Neuronal stem cell (in vitro differentiated cells): Measurements from ENCODE around the gene ADTRP.

Experiments used
- DNase-seq: peaks from one replicate; pipeline ENCODE4 v3.0.0-alpha.2; 2013; ENCODE audit warnings: low spot score
- H2AFZ ChIP-seq: one replicate; pipeline ENCODE4 v1.6.1; 2013; ENCODE audit warnings: mild to moderate bottlenecking, low read length, inconsistent platforms
- H2AK5ac ChIP-seq: 2 replicates; pipeline ENCODE4 v1.6.1; 2013; ENCODE audit warnings: low read depth, mild to moderate bottlenecking, inconsistent platforms, low read length, moderate library complexity, mixed read lengths
- H2BK120ac ChIP-seq: 2 replicates; pipeline ENCODE4 v1.6.1; 2013; ENCODE audit warnings: low read depth, mild to moderate bottlenecking, inconsistent platforms, low read length, moderate library complexity, mixed read lengths
- H2BK12ac ChIP-seq: one replicate; pipeline ENCODE4 v1.6.1; 2013; ENCODE audit warnings: low read length, inconsistent platforms
- H2BK15ac ChIP-seq: 2 replicates; pipeline ENCODE4 v1.6.1; 2013; ENCODE audit warnings: mild to moderate bottlenecking, low read length, inconsistent platforms, mixed read lengths
- H2BK5ac ChIP-seq: one replicate; pipeline ENCODE4 v1.6.1; 2013; ENCODE audit warnings: inconsistent platforms, mild to moderate bottlenecking, low read length, moderate library complexity
- H3K14ac ChIP-seq: one replicate; pipeline ENCODE4 v1.6.1; 2013; ENCODE audit warnings: low read length, inconsistent platforms
- H3K18ac ChIP-seq: 2 replicates; pipeline ENCODE4 v1.6.1; 2013; ENCODE audit warnings: low read length, inconsistent platforms
- H3K23ac ChIP-seq: 2 replicates; pipeline ENCODE4 v1.6.1; 2013; ENCODE audit warnings: low read depth, mild to moderate bottlenecking, mixed read lengths, low read length, inconsistent platforms; ENCODE audit not compliant: poor library complexity
- H3K27ac ChIP-seq: replicated peaks from 3 replicates; pipeline ENCODE4 v1.5.1; 2013; ENCODE audit warnings: low read length, inconsistent platforms
- H3K27me3 ChIP-seq, 3 experiments: 2 replicates each; pipeline ENCODE4 v1.6.1; 2013; ENCODE audit warnings: low read length in 3 of 3, mild to moderate bottlenecking in 2 of 3, inconsistent platforms in 1 of 3, low read depth in 1 of 3, mixed read lengths in 1 of 3, moderate library complexity in 1 of 3; ENCODE audit not compliant: control insufficient read depth in 3 of 3, insufficient read depth in 3 of 3
- H3K36me3 ChIP-seq, 2 donors: replicated peaks in 1 of 2; 2 replicates each; pipeline ENCODE4 v1.6.1; 2013; ENCODE audit warnings: low read length in 2 of 2; ENCODE audit not compliant: control insufficient read depth in 2 of 2, insufficient read depth in 2 of 2
- H3K4ac ChIP-seq: 2 replicates; pipeline ENCODE4 v1.6.1; 2013; ENCODE audit warnings: inconsistent platforms, mild to moderate bottlenecking, low read length, moderate library complexity
- H3K4me1 ChIP-seq, 2 donors: 1 replicate in 1 of 2; 2 replicates in 1 of 2; pipeline ENCODE4 v1.6.1; 2013; ENCODE audit warnings: low read length in 2 of 2, low read depth in 1 of 2; ENCODE audit not compliant: control insufficient read depth in 2 of 2, insufficient read depth in 1 of 2
- H3K4me2 ChIP-seq: one replicate; pipeline ENCODE4 v1.6.1; 2013; ENCODE audit warnings: mild to moderate bottlenecking, low read length, inconsistent platforms; ENCODE audit not compliant: insufficient read depth, poor library complexity, severe bottlenecking
- H3K4me3 ChIP-seq, 2 donors: 2 replicates each; pipeline ENCODE4 v1.5.1; 2013; ENCODE audit warnings: low read length in 2 of 2, mild to moderate bottlenecking in 2 of 2, inconsistent platforms in 1 of 2, moderate library complexity in 1 of 2
- H3K79me1 ChIP-seq: one replicate; pipeline ENCODE4 v1.6.1; 2013; ENCODE audit warnings: low read depth, mild to moderate bottlenecking, inconsistent platforms, low read length, moderate library complexity
- H3K9ac ChIP-seq: one replicate; pipeline ENCODE4 v1.6.1; 2013; ENCODE audit warnings: mild to moderate bottlenecking, low read depth, low read length, inconsistent platforms; ENCODE audit not compliant: poor library complexity
- H3K9me3 ChIP-seq, 2 donors: replicated peaks in 1 of 2; 2 replicates each; pipeline versions ENCODE3 to v1.6.1; 2013; ENCODE audit warnings: low read length in 2 of 2, mild to moderate bottlenecking in 2 of 2, inconsistent platforms in 1 of 2, low read depth in 1 of 2, mixed read lengths in 1 of 2, moderate library complexity in 1 of 2; ENCODE audit not compliant: control insufficient read depth in 2 of 2, insufficient read depth in 1 of 2
- H4K8ac ChIP-seq: one replicate; pipeline ENCODE4 v1.6.1; 2013; ENCODE audit warnings: low read depth, mild to moderate bottlenecking, inconsistent platforms, low read length, moderate library complexity
- H4K91ac ChIP-seq: one replicate; pipeline ENCODE4 v1.6.1; 2013; ENCODE audit warnings: low read length, low read depth, mild to moderate bottlenecking, inconsistent platforms; ENCODE audit not compliant: poor library complexity
- WGBS, 2 donors: extraction: QIAGEN DNeasy Blood & Tissue Kit; methylation state at CpG; one replicate each; pipeline ENCODE4 v1.1.7; 2013; ENCODE audit warnings: missing lambda C conversion rate in 2 of 2, mixed read lengths in 1 of 2; ENCODE audit not compliant: insufficient read length in 2 of 2, insufficient replicate concordance in 1 of 2; ENCODE audit errors: extremely low coverage in 2 of 2; 5-methylcytosine and 5-hydroxymethylcytosine counted together

The ADTRP gene

DNA sequence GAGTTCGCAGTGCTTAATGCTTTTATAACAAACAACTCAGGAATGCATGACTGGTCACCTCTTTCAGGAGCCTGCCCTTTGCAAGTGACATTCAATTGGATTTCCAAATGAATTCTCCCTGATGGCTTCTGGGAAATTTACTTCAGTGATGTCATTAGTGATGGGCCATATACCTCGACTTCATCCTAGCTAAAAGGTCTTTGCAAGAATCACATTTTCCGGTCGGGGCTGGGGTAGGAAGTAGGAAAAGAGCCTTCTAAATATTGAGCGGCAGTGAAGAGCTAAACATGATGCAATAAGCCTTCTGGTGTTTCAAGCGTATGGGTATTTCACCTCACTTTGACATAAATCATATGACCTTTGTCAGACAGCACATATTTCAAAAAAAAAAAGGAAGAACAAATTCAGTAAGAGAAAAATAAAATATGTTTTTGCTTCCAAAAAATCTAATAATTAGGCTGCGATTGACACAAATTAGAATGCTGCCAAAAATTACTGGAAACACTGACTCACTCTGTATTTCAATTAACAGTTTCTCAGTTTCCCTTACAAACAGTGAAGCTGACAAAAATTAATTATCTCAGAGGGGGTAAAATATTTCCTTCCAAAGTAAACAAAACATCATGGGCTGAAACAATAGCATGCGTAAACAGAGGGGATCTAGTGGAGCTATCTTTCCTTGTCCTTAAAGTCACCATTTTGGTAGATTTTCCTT, 39.8 kb downstream of the ADTRP start:
- Histone ChIP-seq H2BK15ac (no peak overlapping the region), H3K18ac (no peak overlapping the region), H2BK120ac (no peak overlapping the region), H2AFZ (no peak overlapping the region), H3K27me3 (no peaks in the 10 kb centered on the region), H3K4me2 (no peak overlapping the region), H3K23ac (no peak overlapping the region), H3K79me1 (no peaks in the 10 kb centered on the region), H2AK5ac (no peak overlapping the region), H3K14ac (no peak overlapping the region), H2BK5ac (no peak overlapping the region), H3K4me3 (no peak overlapping the region), H3K4ac (no peak overlapping the region), H4K91ac (no peak overlapping the region), H3K36me3 (no peaks in the 10 kb centered on the region), H4K8ac (no peak overlapping the region), H2BK12ac (no peak overlapping the region), H3K9ac (no peak overlapping the region), H3K4me1 (peaks cover 3 to 20% of the 10 kb centered on the region in 2 donors), H3K27ac (no peak overlapping the region), H3K9me3 (no peaks in the 10 kb centered on the region)
- no CpG with 5 or more reads among the region's 8 CpGs for WGBS, 2 donors
- no peak for DNase-seq

GRCh38 chr6:11738234-11738633, 40.4 kb downstream of the ADTRP start:
- H3K36me3 ChIP-seq: no peaks in the 10 kb centered on the region
- peak overlapping the region; percentile 32 for H2BK12ac ChIP-seq
- no peak overlapping the region for H2BK5ac ChIP-seq
- no peaks in the 10 kb centered on the region for H3K79me1 ChIP-seq
- H3K9ac ChIP-seq: no peak overlapping the region
- no peak overlapping the region for H3K4ac ChIP-seq
- H4K91ac ChIP-seq: no peak overlapping the region
- H4K8ac ChIP-seq: no peak overlapping the region
- H3K4me2 ChIP-seq: no peak overlapping the region
- H3K27ac ChIP-seq: peak overlapping the region; percentile 25
- H3K23ac ChIP-seq: no peak overlapping the region
- WGBS, 2 donors: no CpG with 5 or more reads among the region's 3 CpGs
- no peak for DNase-seq
- no peaks in the 10 kb centered on the region for H3K27me3 ChIP-seq
- peak overlapping the region; percentile 44 for H2AK5ac ChIP-seq
- H2BK15ac ChIP-seq: no peak overlapping the region
- H3K4me1 ChIP-seq: peaks cover 3 to 20% of the 10 kb centered on the region in 2 donors
- no peak overlapping the region for H2AFZ ChIP-seq
- H3K9me3 ChIP-seq: no peaks in the 10 kb centered on the region
- H2BK120ac ChIP-seq: no peak overlapping the region
- peak overlapping the region; percentile 67 for H3K14ac ChIP-seq
- H3K4me3 ChIP-seq: no peak overlapping the region
- peak overlapping the region; percentile 86 for H3K18ac ChIP-seq

DNA sequence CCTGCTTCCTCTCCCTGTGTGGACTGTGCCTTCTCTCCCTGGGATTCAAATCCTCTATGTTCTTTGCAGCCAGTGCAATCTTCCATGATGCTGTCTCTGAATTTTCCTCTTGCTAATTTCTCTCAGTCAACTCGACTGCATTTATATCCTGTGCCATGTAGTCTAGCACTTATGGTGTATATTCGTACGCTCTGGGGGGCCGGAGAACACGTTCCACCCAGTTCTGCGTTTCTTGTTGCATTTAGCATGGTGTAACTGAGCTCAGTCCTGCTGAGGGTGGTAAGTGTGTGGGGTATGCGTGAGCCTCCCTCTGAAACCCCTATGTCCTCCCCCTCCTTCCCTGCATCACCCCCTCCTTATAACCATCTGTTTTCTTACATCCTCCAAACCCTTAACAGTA, 42.0 kb downstream of the ADTRP start:
- H3K27me3 ChIP-seq: no peaks in the 10 kb centered on the region
- H3K9ac ChIP-seq: no peak overlapping the region
- peaks cover 3 to 20% of the 10 kb centered on the region in 2 donors for H3K4me1 ChIP-seq
- H3K27ac ChIP-seq: no peak overlapping the region
- H4K8ac ChIP-seq: no peak overlapping the region
- no peak overlapping the region for H3K4me2 ChIP-seq
- H3K79me1 ChIP-seq: no peaks in the 10 kb centered on the region
- WGBS, 2 donors: no CpG with 5 or more reads among the region's 7 CpGs
- peak overlapping the region in 1 of 2 donors; percentile 29 for H3K4me3 ChIP-seq
- DNase-seq: no peak
- no peak overlapping the region for H2AK5ac ChIP-seq
- no peaks in the 10 kb centered on the region for H3K9me3 ChIP-seq
- H3K4ac ChIP-seq: no peak overlapping the region
- no peak overlapping the region for H2BK5ac ChIP-seq
- no peaks in the 10 kb centered on the region for H3K36me3 ChIP-seq
- H3K23ac ChIP-seq: no peak overlapping the region
- H3K14ac ChIP-seq: no peak overlapping the region
- no peak overlapping the region for H4K91ac ChIP-seq
- H2BK15ac ChIP-seq: no peak overlapping the region
- no peak overlapping the region for H2BK120ac ChIP-seq
- peak overlapping the region; percentile 73 for H3K18ac ChIP-seq
- H2AFZ ChIP-seq: no peak overlapping the region
- H2BK12ac ChIP-seq: peak overlapping the region; percentile 78

GRCh38 chr6:11734861-11735613, 43.6 kb downstream of the ADTRP start:
- no peaks in the 10 kb centered on the region for H3K36me3 ChIP-seq
- no peak overlapping the region for H3K27ac ChIP-seq
- H4K8ac ChIP-seq: no peak overlapping the region
- no peak overlapping the region for H2AFZ ChIP-seq
- H4K91ac ChIP-seq: no peak overlapping the region
- H3K9ac ChIP-seq: no peak overlapping the region
- no peaks in the 10 kb centered on the region for H3K9me3 ChIP-seq
- H3K14ac ChIP-seq: no peak overlapping the region
- no peak overlapping the region for H3K18ac ChIP-seq
- DNase-seq: no peak
- H3K23ac ChIP-seq: no peak overlapping the region
- H3K27me3 ChIP-seq: no peaks in the 10 kb centered on the region
- no peak overlapping the region for H2BK120ac ChIP-seq
- H3K4me1 ChIP-seq: peaks cover 3 to 20% of the 10 kb centered on the region in 2 donors
- no peak overlapping the region for H2BK12ac ChIP-seq
- no peak overlapping the region for H3K4me2 ChIP-seq
- no peak overlapping the region for H3K4ac ChIP-seq
- H3K79me1 ChIP-seq: no peaks in the 10 kb centered on the region
- H2BK15ac ChIP-seq: no peak overlapping the region
- no peak overlapping the region for H3K4me3 ChIP-seq
- no CpG with 5 or more reads among the region's 6 CpGs for WGBS, 2 donors
- H2AK5ac ChIP-seq: no peak overlapping the region
- H2BK5ac ChIP-seq: no peak overlapping the region
